ENCODE results near the gene GRAMD1B. TPM values are rescaled to one million over a fixed set of nuclear protein-coding genes. Genes with fewer than 3 reads are reported as not detected.

GRAMD1B gene
- total RNA-seq, 1 donor from 2014 or later = 15.0 TPM

DNA sequence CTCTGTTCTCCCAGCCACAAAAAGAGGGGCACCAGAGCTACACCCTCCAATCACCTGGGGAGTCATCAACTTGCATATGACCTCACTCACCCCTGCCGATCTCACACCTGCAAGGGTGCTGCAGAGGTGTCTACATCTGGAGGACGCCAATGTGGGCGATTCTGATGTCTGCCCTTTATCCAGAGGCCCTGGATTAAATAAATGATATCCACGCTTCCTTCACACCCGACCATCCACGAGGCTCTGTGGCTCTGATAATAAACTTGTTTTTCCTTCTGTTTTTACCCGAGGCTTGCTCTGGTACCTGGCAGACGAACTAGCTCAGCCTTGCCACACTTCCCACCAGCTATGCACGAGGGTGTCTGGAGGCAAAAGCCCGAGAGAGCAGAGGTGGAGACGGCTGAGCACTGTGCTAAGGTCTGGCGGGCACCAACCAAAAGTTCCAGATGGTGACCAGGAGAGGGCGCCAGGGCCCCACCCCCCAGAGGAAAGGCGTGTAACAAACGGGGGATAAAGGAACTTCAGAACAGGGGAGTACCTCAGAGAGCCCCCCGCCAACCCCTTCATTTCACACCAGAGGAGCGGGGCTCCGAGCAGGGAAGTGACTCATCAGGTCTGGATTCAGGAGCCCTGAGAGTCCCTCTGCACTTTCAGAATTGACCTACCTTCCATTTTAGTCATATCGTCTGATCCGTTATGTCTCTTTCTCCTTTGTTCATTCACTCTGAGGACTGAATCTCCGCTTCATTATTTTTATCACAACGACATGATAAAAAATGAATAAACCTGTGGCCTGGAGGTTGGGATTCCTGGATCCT is 210.8 kb downstream of the GRAMD1B start:
- CTCF ChIA-PET = interaction anchor here (9.2 kb wide), 1 partner anchor 68 kb away, joined by 89 read pairs; no protein-coding TSS in a partner anchor
- intact Hi-C loops (cut with micrococcal nuclease) = loop anchor here (1.0 to 10.0 kb wide), 3 partner anchors 66 to 944 kb away; no protein-coding TSS in a partner anchor
- H3K27me3 Mint-ChIP-seq = peaks cover 35% of the 10 kb centered on the region
- peaks cover 3% of the 10 kb centered on the region for H3K4me1 Mint-ChIP-seq
- peak; percentile 50 for ATAC-seq (ENCODE audit: low read depth)
- TF ChIP-seq CTCF (IDR thresholded peaks at IDR 0.05) = no peak
- H3K9me3 Mint-ChIP-seq = no peaks in the 10 kb centered on the region
- no peak overlapping the region for H3K27ac Mint-ChIP-seq
- POLR2A ChIA-PET = no interaction called here
- peak; percentile 33 for DNase-seq
- no peaks in the 10 kb centered on the region for H3K36me3 Mint-ChIP-seq (ENCODE audit: low read depth)
- H3K4me3 Mint-ChIP-seq = no peak overlapping the region

- Mint-ChIP-seq H3K9me3 (no peaks in the 10 kb centered on the region), H3K27ac (no peak overlapping the region), H3K36me3 (ENCODE audit: low read depth) (no peaks in the 10 kb centered on the region), H3K4me3 (no peak overlapping the region), H3K27me3 (peaks cover 37% of the 10 kb centered on the region), H3K4me1 (peaks cover 3% of the 10 kb centered on the region)
- no peak for ATAC-seq (ENCODE audit: low read depth)
- intact Hi-C loops (cut with micrococcal nuclease) = loop anchor here (1.0 to 10.0 kb wide), 3 partner anchors 66 to 943 kb away; no protein-coding TSS in a partner anchor
- DNase-seq = no peak
- CTCF ChIA-PET = interaction anchor here (9.2 kb wide), 1 partner anchor 67 kb away, joined by 89 read pairs; no protein-coding TSS in a partner anchor
- POLR2A ChIA-PET = no interaction called here
- TF ChIP-seq CTCF (IDR thresholded peaks at IDR 0.05) = no peak
Measured at GRCh38 chr11:123641495-123641840, 211.4 kb downstream of the GRAMD1B start.

- H3K27ac Mint-ChIP-seq = no peak overlapping the region
- no peaks in the 10 kb centered on the region for H3K36me3 Mint-ChIP-seq (ENCODE audit: low read depth)
- H3K4me3 Mint-ChIP-seq = no peak overlapping the region
- DNase-seq (no peak), ATAC-seq (ENCODE audit: low read depth) (no peak)
- no peaks in the 10 kb centered on the region for H3K9me3 Mint-ChIP-seq
- ChIA-PET POLR2A (no interaction called here), CTCF (interaction anchor here (9.2 kb wide), 1 partner anchor 66 kb away, joined by 89 read pairs; no protein-coding TSS in a partner anchor)
- peaks cover 3% of the 10 kb centered on the region for H3K4me1 Mint-ChIP-seq
- intact Hi-C loops (cut with micrococcal nuclease) = loop anchor here (10.0 kb wide), 1 partner anchor 942 kb away; no protein-coding TSS in a partner anchor
- H3K27me3 Mint-ChIP-seq = peaks cover 34% of the 10 kb centered on the region
- no peak for TF ChIP-seq CTCF (IDR thresholded peaks at IDR 0.05)
Measured at GRCh38 chr11:123642435-123642834, 212.4 kb downstream of the GRAMD1B start.

DNA sequence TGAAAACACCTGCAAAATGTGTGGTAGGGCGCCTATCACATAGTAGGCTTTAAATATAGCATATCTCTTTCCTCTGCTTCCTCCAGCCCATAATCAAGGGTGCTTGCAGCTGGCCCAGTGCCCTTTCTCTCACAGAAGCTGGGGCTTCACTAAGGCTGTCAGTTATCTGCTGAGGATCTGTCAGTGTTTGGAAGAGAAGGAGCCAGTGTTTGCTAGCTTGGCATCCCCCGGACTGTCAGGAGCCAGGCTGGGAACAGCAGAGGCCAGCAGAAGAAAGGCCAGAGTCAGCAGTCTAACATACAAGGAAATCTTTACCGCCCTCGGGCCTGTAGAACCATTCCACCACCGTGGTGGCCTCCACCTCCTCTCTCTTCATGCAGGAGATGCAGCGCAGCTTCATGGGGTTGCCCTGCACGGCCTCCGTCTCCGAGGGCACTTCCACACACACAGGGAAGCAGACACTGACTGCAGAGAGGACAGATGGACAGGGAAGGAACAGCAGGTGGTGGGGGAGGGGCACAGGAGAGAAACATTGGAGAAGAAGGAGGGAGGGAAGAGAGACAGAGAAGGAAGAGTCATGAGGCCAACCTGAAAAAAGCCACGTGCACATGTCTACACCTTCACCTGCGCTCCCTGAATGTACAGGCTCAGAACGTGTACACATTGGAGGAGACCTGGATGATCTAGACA is 215.4 kb downstream of the GRAMD1B start:
- H3K27me3 Mint-ChIP-seq = peaks cover 24% of the 10 kb centered on the region

More for the DNA sequence above, 215.4 kb downstream of the GRAMD1B start:
- DNase-seq (no peak), ATAC-seq (ENCODE audit: low read depth) (no peak)
- Mint-ChIP-seq H3K4me3 (no peak overlapping the region), H3K36me3 (ENCODE audit: low read depth) (no peaks in the 10 kb centered on the region), H3K27ac (no peak overlapping the region), H3K4me1 (peaks cover 3% of the 10 kb centered on the region), H3K9me3 (no peaks in the 10 kb centered on the region)
- intact Hi-C loops (cut with micrococcal nuclease) = loop anchor here (10.0 kb wide), 1 partner anchor 939 kb away; no protein-coding TSS in a partner anchor
- ChIA-PET POLR2A (no interaction called here), CTCF (interaction anchor here (9.2 kb wide), 1 partner anchor 63 kb away, joined by 89 read pairs; no protein-coding TSS in a partner anchor)
- TF ChIP-seq CTCF (IDR thresholded peaks at IDR 0.05) = no peak

Data from activated B cell treated with CpG ODN at 0.5 μM for 24 hours (primary cell).